ENCODE results near the gene MSX1. TPM values are rescaled to one million over a fixed set of nuclear protein-coding genes. Genes with fewer than 3 reads are reported as not detected.

The MSX1 gene
- total RNA-seq, 1 experiment from 2014 or later, result not detected

DNA sequence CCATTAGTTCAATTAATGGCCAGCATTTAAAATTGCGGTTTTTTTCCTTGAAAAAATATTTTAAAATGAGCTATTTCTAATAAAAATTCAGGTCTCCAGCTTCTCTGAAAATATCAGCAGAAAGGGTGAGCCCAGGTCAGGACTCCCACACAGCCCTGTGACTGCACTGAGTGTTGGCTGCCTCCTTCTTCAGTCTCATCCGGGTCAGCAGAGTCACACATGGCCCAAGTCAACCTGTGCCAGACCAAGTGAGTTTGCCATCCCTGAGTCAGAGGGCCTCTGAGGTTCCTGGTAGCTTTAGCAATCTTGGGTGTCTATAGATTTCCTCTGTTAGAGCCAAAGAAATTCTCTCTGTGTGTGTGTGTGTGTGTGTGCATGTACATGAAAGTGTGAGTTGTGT is 22.1 kb upstream of the MSX1 start:
- no peak overlapping the region for H3K14ac ChIP-seq (ENCODE audit: insufficient read depth, low read length)
- no peak overlapping the region for H3T11ph ChIP-seq (ENCODE audit: low read length)
- no peak overlapping the region for H3K4me2 ChIP-seq (ENCODE audit: insufficient read depth, insufficient read length, low read length)
- H3K9me3 Mint-ChIP-seq, result peaks cover 5 to 8% of the 10 kb centered on the region in 2 experiments; a peak in 3 of 5 replicates
- no peak overlapping the region for H2BK120ac ChIP-seq (ENCODE audit: low read depth, low read length, poor library complexity, severe bottlenecking)
- H3K27me3 ChIP-seq (ENCODE audit: insufficient read depth, low read length), result no peaks in the 10 kb centered on the region; the same call in 1 of the 2 replicates
- H3K4ac ChIP-seq (ENCODE audit: low read depth, low read length), result no peak overlapping the region
- no peak overlapping the region for H2AK5ac ChIP-seq (ENCODE audit: insufficient read length, low read length)
- H3K9me3 ChIP-seq (ENCODE audit: control insufficient read depth, low read depth, low read length), result no peaks in the 10 kb centered on the region
- no peak for DNase-seq
- no peak overlapping the region for H2BK12ac ChIP-seq (ENCODE audit: insufficient read length, low read depth, low read length)
- no peak overlapping the region for H4K8ac ChIP-seq (replicated peaks; ENCODE audit: insufficient read length, low read depth, low read length)
- no peak overlapping the region for H3K56ac ChIP-seq (ENCODE audit: insufficient read length, low read depth, low read length)
- H3K27me3 Mint-ChIP-seq (ENCODE audit: low read depth), result peaks cover 90% of the 10 kb centered on the region
- no peak overlapping the region for H2BK15ac ChIP-seq (ENCODE audit: low read depth, low read length)
- H2BK5ac ChIP-seq (ENCODE audit: insufficient read length, low read length), result no peak overlapping the region
- H3K18ac ChIP-seq (ENCODE audit: insufficient read length, low read depth, low read length), result no peak overlapping the region
- no peaks in the 10 kb centered on the region for H3K23me2 ChIP-seq (ENCODE audit: insufficient read length, low read depth, low read length, poor library complexity, severe bottlenecking)
- peaks cover 0 to 4% (median 0%) of the 10 kb centered on the region in 3 experiments; a peak in 1 of 7 replicates for H3K36me3 Mint-ChIP-seq (ENCODE audit: insufficient read depth in 1 of 3, low read depth in 3 of 3)
- no peaks in the 10 kb centered on the region for H3K79me1 ChIP-seq (ENCODE audit: insufficient read depth, low read depth, low read length, poor library complexity, severe bottlenecking)
- no peak overlapping the region for H3K27ac Mint-ChIP-seq
- no peak overlapping the region for H4K91ac ChIP-seq (ENCODE audit: insufficient read length, low read depth, low read length)
- H2AFZ ChIP-seq (ENCODE audit: low read length), result no peak overlapping the region
- no peak overlapping the region for H3K27ac ChIP-seq (ENCODE audit: insufficient read length, low read depth, low read length)
- WGBS (ENCODE audit: extremely low coverage, insufficient read length, low lambda C conversion rate), result no CpG with 5 or more reads among the region's 2 CpGs
- H2BK20ac ChIP-seq (ENCODE audit: low read depth, low read length, poor library complexity, severe bottlenecking), result no peak overlapping the region
- peak overlapping the region; percentile 79 for H3K23ac ChIP-seq (ENCODE audit: insufficient read length, low read depth, low read length)
- no peaks in the 10 kb centered on the region for H3K79me2 ChIP-seq (ENCODE audit: insufficient read depth, low read length)
- no peak overlapping the region for H4K5ac ChIP-seq (ENCODE audit: insufficient read length, low read depth, low read length)
- TF ChIP-seq, protein P1, sequence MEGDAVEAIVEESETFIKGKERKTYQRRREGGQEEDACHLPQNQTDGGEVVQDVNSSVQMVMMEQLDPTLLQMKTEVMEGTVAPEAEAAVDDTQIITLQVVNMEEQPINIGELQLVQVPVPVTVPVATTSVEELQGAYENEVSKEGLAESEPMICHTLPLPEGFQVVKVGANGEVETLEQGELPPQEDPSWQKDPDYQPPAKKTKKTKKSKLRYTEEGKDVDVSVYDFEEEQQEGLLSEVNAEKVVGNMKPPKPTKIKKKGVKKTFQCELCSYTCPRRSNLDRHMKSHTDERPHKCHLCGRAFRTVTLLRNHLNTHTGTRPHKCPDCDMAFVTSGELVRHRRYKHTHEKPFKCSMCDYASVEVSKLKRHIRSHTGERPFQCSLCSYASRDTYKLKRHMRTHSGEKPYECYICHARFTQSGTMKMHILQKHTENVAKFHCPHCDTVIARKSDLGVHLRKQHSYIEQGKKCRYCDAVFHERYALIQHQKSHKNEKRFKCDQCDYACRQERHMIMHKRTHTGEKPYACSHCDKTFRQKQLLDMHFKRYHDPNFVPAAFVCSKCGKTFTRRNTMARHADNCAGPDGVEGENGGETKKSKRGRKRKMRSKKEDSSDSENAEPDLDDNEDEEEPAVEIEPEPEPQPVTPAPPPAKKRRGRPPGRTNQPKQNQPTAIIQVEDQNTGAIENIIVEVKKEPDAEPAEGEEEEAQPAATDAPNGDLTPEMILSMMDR (conservative IDR thresholded peaks at IDR 0.05), result no peak
- no peak overlapping the region for H3K4me3 Mint-ChIP-seq
- no peaks in the 10 kb centered on the region for H3K4me1 ChIP-seq (ENCODE audit: insufficient read depth, low read length)
- H3K9ac ChIP-seq (ENCODE audit: extremely low read depth, insufficient read length, low read length), result no peak overlapping the region
- peaks cover 0 to 18% of the 10 kb centered on the region in 2 experiments; a peak in 3 of 4 replicates for H3K4me1 Mint-ChIP-seq
- peaks cover 2% of the 10 kb centered on the region for H4K20me1 ChIP-seq (ENCODE audit: control insufficient read depth, insufficient read depth, insufficient read length)

Data from H9 (cell line).